ENCODE results near the gene RNF150. TPM values are rescaled to one million over a fixed set of nuclear protein-coding genes. Genes with fewer than 3 reads are reported as not detected.

The RNF150 gene
- total RNA-seq, 1 experiment from 2014 or later = 1.3 TPM

DNA sequence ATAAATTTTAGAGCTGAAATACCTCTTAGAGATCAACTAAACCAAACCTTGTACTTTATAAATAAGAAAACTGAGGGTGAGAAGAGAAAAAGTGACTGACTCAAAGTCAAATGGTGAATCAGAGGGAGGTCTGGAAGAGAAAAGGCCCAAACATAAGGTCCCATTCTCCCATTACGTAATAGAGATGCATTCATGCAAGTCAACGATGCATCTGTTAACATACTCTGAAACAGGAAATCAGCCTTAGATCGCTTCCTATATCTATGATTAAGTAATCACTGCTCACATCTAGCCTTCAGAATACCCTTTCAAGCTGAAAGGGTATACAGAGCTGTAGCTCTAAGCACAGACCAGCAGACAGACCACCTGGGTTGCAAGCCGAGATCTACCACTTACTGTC, 6.5 kb downstream of the RNF150 start:
- Histone ChIP-seq H3K36me3 (ENCODE audit: control insufficient read depth, insufficient read depth, low read length) (no peaks in the 10 kb centered on the region), H3K9me3 (ENCODE audit: control insufficient read depth, insufficient read depth, low read depth, low read length) (no peaks in the 10 kb centered on the region), H3K27me3 (ENCODE audit: control insufficient read depth, insufficient read depth, low read length) (no peaks in the 10 kb centered on the region; the same call in 1 of the 2 replicates), H3K4me1 (ENCODE audit: control insufficient read depth, insufficient read depth, low read length) (no peaks in the 10 kb centered on the region), H3K27ac (ENCODE audit: low read length) (no peak overlapping the region), H3K4me3 (ENCODE audit: low read depth in 2 of 2, low read length in 2 of 2) (no peak overlapping the region)
- no peak for TF ChIP-seq SIN3A (IDR thresholded peaks at IDR 0.05; ENCODE audit: borderline replicate concordance, insufficient read depth, low read depth, low read length)
- BruUV-seq (replicated peaks) = no TSS peak
- no peak for ATAC-seq
- POLR2A ChIA-PET = no interaction called here
- CTCF ChIA-PET = no interaction called here
- intact Hi-C loops (cut with micrococcal nuclease; ENCODE audit: unreplicated experiment) (no loop called here), in situ Hi-C loops (cut with HindIII; ENCODE audit: low pct_unique_long_range_greater_than_20kb, low sequenced_read_pairs) (no loop called here)
- DNase-seq (ENCODE audit: low read depth, low spot score) = no peak

DNA sequence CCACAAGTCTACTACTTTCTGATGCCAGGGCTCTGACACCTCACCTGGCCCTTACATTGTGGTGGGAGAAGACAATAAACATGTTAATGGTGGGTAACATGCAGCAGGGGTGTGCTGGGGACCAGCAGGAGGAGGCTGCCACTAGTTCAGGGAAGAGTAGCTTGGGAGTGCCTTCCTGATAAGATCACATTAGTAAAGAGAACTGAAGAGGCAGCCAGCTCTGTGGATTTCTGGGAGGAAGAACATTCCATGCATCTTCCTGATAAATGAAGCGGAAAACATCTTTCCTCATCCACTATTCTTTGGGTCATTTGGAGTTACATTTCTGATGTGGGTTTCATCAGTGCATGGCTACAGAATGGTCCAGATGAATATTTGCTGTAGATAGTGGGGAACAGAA, 9.0 kb downstream of the RNF150 start:
- DNase-seq (ENCODE audit: low read depth, low spot score) (no peak), ATAC-seq (no peak)
- intact Hi-C loops (cut with micrococcal nuclease; ENCODE audit: unreplicated experiment) (no loop called here), in situ Hi-C loops (cut with HindIII; ENCODE audit: low pct_unique_long_range_greater_than_20kb, low sequenced_read_pairs) (no loop called here)
- H3K4me1 ChIP-seq (ENCODE audit: control insufficient read depth, insufficient read depth, low read length) = no peaks in the 10 kb centered on the region
- no peak overlapping the region for H3K4me3 ChIP-seq (ENCODE audit: low read depth in 2 of 2, low read length in 2 of 2)
- POLR2A ChIA-PET = no interaction called here
- no peaks in the 10 kb centered on the region for H3K36me3 ChIP-seq (ENCODE audit: control insufficient read depth, insufficient read depth, low read length)
- BruUV-seq (replicated peaks) = no TSS peak
- TF ChIP-seq SIN3A (IDR thresholded peaks at IDR 0.05; ENCODE audit: borderline replicate concordance, insufficient read depth, low read depth, low read length) (no peak), TCF7L2 (IDR thresholded peaks at IDR 0.05; ENCODE audit: low read depth, low read length) (no peak), POLR2AphosphoS5 (IDR thresholded peaks at IDR 0.05; ENCODE audit: low read depth, low read length) (no peak)
- TF ChIP-seq, protein P1, sequence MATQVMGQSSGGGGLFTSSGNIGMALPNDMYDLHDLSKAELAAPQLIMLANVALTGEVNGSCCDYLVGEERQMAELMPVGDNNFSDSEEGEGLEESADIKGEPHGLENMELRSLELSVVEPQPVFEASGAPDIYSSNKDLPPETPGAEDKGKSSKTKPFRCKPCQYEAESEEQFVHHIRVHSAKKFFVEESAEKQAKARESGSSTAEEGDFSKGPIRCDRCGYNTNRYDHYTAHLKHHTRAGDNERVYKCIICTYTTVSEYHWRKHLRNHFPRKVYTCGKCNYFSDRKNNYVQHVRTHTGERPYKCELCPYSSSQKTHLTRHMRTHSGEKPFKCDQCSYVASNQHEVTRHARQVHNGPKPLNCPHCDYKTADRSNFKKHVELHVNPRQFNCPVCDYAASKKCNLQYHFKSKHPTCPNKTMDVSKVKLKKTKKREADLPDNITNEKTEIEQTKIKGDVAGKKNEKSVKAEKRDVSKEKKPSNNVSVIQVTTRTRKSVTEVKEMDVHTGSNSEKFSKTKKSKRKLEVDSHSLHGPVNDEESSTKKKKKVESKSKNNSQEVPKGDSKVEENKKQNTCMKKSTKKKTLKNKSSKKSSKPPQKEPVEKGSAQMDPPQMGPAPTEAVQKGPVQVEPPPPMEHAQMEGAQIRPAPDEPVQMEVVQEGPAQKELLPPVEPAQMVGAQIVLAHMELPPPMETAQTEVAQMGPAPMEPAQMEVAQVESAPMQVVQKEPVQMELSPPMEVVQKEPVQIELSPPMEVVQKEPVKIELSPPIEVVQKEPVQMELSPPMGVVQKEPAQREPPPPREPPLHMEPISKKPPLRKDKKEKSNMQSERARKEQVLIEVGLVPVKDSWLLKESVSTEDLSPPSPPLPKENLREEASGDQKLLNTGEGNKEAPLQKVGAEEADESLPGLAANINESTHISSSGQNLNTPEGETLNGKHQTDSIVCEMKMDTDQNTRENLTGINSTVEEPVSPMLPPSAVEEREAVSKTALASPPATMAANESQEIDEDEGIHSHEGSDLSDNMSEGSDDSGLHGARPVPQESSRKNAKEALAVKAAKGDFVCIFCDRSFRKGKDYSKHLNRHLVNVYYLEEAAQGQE (IDR thresholded peaks at IDR 0.05; ENCODE audit: insufficient read depth in 1 of 2, low read depth in 2 of 2, low read length in 1 of 2) = no peak
- TF ChIP-seq, protein P2, sequence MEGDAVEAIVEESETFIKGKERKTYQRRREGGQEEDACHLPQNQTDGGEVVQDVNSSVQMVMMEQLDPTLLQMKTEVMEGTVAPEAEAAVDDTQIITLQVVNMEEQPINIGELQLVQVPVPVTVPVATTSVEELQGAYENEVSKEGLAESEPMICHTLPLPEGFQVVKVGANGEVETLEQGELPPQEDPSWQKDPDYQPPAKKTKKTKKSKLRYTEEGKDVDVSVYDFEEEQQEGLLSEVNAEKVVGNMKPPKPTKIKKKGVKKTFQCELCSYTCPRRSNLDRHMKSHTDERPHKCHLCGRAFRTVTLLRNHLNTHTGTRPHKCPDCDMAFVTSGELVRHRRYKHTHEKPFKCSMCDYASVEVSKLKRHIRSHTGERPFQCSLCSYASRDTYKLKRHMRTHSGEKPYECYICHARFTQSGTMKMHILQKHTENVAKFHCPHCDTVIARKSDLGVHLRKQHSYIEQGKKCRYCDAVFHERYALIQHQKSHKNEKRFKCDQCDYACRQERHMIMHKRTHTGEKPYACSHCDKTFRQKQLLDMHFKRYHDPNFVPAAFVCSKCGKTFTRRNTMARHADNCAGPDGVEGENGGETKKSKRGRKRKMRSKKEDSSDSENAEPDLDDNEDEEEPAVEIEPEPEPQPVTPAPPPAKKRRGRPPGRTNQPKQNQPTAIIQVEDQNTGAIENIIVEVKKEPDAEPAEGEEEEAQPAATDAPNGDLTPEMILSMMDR (IDR thresholded peaks at IDR 0.05) = no peak
- no peaks in the 10 kb centered on the region for H3K9me3 ChIP-seq (ENCODE audit: control insufficient read depth, insufficient read depth, low read depth, low read length)
- CTCF ChIA-PET = no interaction called here
- H3K27me3 ChIP-seq (ENCODE audit: control insufficient read depth, insufficient read depth, low read length) = no peaks in the 10 kb centered on the region; the same call in 1 of the 2 replicates
- H3K27ac ChIP-seq (ENCODE audit: low read length) = no peak overlapping the region

DNA sequence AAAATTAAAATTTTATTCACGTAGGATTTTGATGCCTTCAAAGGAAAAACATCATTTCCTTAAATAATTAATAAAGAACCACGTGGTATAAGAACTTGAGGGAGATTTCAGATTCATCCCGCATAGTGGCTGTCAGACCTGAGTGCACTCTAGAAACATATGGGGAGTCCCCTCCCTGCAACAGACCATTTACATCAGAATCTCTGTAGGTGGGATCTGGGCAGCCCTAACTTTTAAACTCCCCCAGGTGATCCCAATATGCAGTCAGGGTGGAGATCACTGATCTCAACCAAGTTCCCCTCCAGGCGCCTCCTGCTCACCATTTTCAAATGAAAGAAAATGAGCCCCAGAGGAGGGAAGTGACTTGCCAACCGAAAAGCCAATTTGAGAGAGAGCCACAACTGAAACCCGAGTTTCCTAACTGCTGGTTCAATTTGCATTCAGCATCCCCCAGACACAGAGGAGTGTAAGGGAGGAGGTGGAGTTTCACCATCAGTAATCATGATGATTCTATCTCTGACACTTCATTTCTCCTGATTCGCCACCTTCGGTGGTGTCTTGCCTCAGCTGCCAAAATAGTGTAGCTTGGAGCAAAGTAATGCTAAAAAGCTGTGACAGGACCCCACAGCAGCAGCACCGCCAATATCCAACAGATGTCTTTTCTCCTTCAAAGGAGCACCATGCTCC, 11.4 kb downstream of the RNF150 start:
- in situ Hi-C loops (cut with HindIII; ENCODE audit: low pct_unique_long_range_greater_than_20kb, low sequenced_read_pairs) (no loop called here), intact Hi-C loops (cut with micrococcal nuclease; ENCODE audit: unreplicated experiment) (no loop called here)
- H3K27ac ChIP-seq (ENCODE audit: low read length) = no peak overlapping the region
- ChIA-PET POLR2A (no interaction called here), CTCF (no interaction called here)
- H3K9me3 ChIP-seq (ENCODE audit: control insufficient read depth, insufficient read depth, low read depth, low read length) = no peaks in the 10 kb centered on the region
- DNase-seq (ENCODE audit: low read depth, low spot score) = no peak
- H3K27me3 ChIP-seq (ENCODE audit: control insufficient read depth, insufficient read depth, low read length) = no peaks in the 10 kb centered on the region; the same call in 1 of the 2 replicates
- no peaks in the 10 kb centered on the region for H3K36me3 ChIP-seq (ENCODE audit: control insufficient read depth, insufficient read depth, low read length)
- ATAC-seq = no peak
- no peak for TF ChIP-seq POLR2AphosphoS5 (IDR thresholded peaks at IDR 0.05; ENCODE audit: low read depth, low read length)
- TF ChIP-seq, protein P2 (IDR thresholded peaks at IDR 0.05) = no peak
- no peak for TF ChIP-seq TCF7L2 (IDR thresholded peaks at IDR 0.05; ENCODE audit: low read depth, low read length)
- TF ChIP-seq, protein P1 (IDR thresholded peaks at IDR 0.05; ENCODE audit: insufficient read depth in 1 of 2, low read depth in 2 of 2, low read length in 1 of 2) = no peak
- TF ChIP-seq SIN3A (IDR thresholded peaks at IDR 0.05; ENCODE audit: borderline replicate concordance, insufficient read depth, low read depth, low read length) = no peak
- no TSS peak for BruUV-seq (replicated peaks)
- no peak overlapping the region for H3K4me3 ChIP-seq (ENCODE audit: low read depth in 2 of 2, low read length in 2 of 2)
- no peaks in the 10 kb centered on the region for H3K4me1 ChIP-seq (ENCODE audit: control insufficient read depth, insufficient read depth, low read length)
